Fibroblast of pulmonary artery (primary cell): ENCODE results near the gene TPST1.

Experiments
- DNase-seq: peaks from one replicate; pipeline ENCODE4 v3.0.0-alpha.2; 2010; ENCODE audit warnings: low read depth
- H3K4me3 ChIP-seq: replicated peaks from 2 replicates; pipeline ENCODE4 v1.5.1; 2011; ENCODE audit warnings: low read depth, mild to moderate bottlenecking, control low read depth, low read length, moderate library complexity
- CTCF ChIP-seq: IDR thresholded peaks from 2 replicates; pipeline ENCODE4 v1.5.1; 2011; ENCODE audit warnings: mild to moderate bottlenecking, control low read depth, low read length, inconsistent platforms; ENCODE audit errors: missing control alignments

Gene TPST1

GRCh38 chr7:66205741-66206090, 582 bp downstream of the TPST1 start:
- no peak for DNase-seq
- TF ChIP-seq CTCF = no peak
- peak overlapping the region; percentile 75 for H3K4me3 ChIP-seq

- TF ChIP-seq CTCF = no peak
- H3K4me3 ChIP-seq = peak overlapping the region; percentile 75
- DNase-seq = no peak
These were observed 1.2 kb downstream of the TPST1 start for GRCh38 chr7:66206119-66206933.

- no peak for DNase-seq
- peak overlapping the region; percentile 75 for H3K4me3 ChIP-seq
- TF ChIP-seq CTCF = no peak
These were observed 1.8 kb downstream of the TPST1 start for GRCh38 chr7:66206934-66207240.

- H3K4me3 ChIP-seq = peak overlapping the region; percentile 75
- TF ChIP-seq CTCF = no peak
- DNase-seq = no peak
These were observed 2.4 kb downstream of the TPST1 start for GRCh38 chr7:66207540-66207939.

GRCh38 chr7:66211429-66211828, 6.3 kb downstream of the TPST1 start:
- peak; percentile 54 for DNase-seq
- no peak overlapping the region for H3K4me3 ChIP-seq
- TF ChIP-seq CTCF = no peak

- no peak overlapping the region for H3K4me3 ChIP-seq
- no peak for DNase-seq
- no peak for TF ChIP-seq CTCF
These were observed 8.5 kb downstream of the TPST1 start for GRCh38 chr7:66213637-66214036.

GRCh38 chr7:66216687-66217086, 11.6 kb downstream of the TPST1 start:
- H3K4me3 ChIP-seq = no peak overlapping the region
- no peak for DNase-seq
- no peak for TF ChIP-seq CTCF
